K562 (cell line): ENCODE data around the gene NRXN3. TPM values are rescaled to one million over a fixed set of nuclear protein-coding genes. Genes with fewer than 3 reads are reported as not detected.

Experiments
- ATAC-seq: fragments of 200-7000 bp; cut with Tn5 transposase; 3 replicates; pipeline ENCODE4 v1.9.1; 2020; ENCODE audit warnings: moderate library complexity
- BruUV-seq: library from RNA; stranded (reverse); fragments of 400-500 nt; replicated peaks from 2 replicates; lab custom pipeline; 2021; lab: Mats Ljungman, UMichigan
- CTCF ChIA-PET: fragments of 300-600 bp; formaldehyde crosslinking; extraction: SDS; loops from one replicate; lab custom pipeline; 2021; ENCODE audit warnings: low intra/inter-chr PET ratio; lab: Yijun Ruan, JAX
- POLR2A ChIA-PET: fragments of 300-600, 350-650 bp; sonication (Branson Sonifier 250); formaldehyde crosslinking; extraction: SDS; loops from one replicate; lab custom pipeline; 2021; ENCODE audit warnings: antibody characterized with exemption, inconsistent platforms; lab: Yijun Ruan, JAX
- DNase-seq, 4 experiments: peaks; one replicate each; pipeline versions ENCODE4 v3.0.0 to v3.0.0-alpha.2; 2011 to 2018; ENCODE audit warnings: low spot score in 3 of 4, mixed read lengths in 3 of 4; ENCODE audit errors: extremely low read depth in 1 of 4
- FAIRE-seq: peaks from 2 replicates; lab custom pipeline; 2011; peaks lifted over from hg19 to GRCh38; lab: Jason Lieb, UNC
- H2AFZ ChIP-seq: 2 replicates; pipeline ENCODE4 v1.6.0; 2011; ENCODE audit warnings: low read depth, low read length, control low read depth, inconsistent platforms
- H3K27ac ChIP-seq: fragments of 200-600 bp; 3 replicates; pipeline ENCODE4 v1.8.0; 2011; ENCODE audit warnings: low read depth, mild to moderate bottlenecking, control low read depth, inconsistent platforms, low read length, moderate library complexity, mixed read lengths; ENCODE audit errors: extremely low read depth
- H3K27me3 ChIP-seq, 2 experiments: fragments of 300-600 bp in 1 of 2; 2 replicates in 1 of 2; 3 replicates in 1 of 2; pipeline versions ENCODE4 v1.6.0 to v1.8.0; 2011; ENCODE audit warnings: inconsistent platforms in 2 of 2, low read length in 2 of 2, mild to moderate bottlenecking in 1 of 2, mixed read lengths in 1 of 2, moderate library complexity in 1 of 2; ENCODE audit not compliant: control insufficient read depth in 2 of 2, insufficient read depth in 2 of 2
- H3K36me3 ChIP-seq: fragments of 300-600 bp; 3 replicates; pipeline ENCODE4 v1.8.0; 2011; ENCODE audit warnings: mild to moderate bottlenecking, low read length, inconsistent platforms; ENCODE audit not compliant: control insufficient read depth, insufficient read depth
- H3K4me1 ChIP-seq, 2 experiments: fragments of 200-600 bp in 1 of 2; replicated peaks in 1 of 2; 2 replicates in 1 of 2; 3 replicates in 1 of 2; pipeline versions ENCODE4 v1.5.1 to v1.8.0; 2011; ENCODE audit warnings: inconsistent platforms in 2 of 2, low read length in 2 of 2, mild to moderate bottlenecking in 1 of 2, mixed read lengths in 1 of 2, moderate library complexity in 1 of 2; ENCODE audit not compliant: control insufficient read depth in 2 of 2, insufficient read depth in 2 of 2
- H3K4me2 ChIP-seq: 2 replicates; pipeline ENCODE4 v1.6.1; 2011; ENCODE audit warnings: low read length, control low read depth, inconsistent platforms, mixed read lengths; ENCODE audit not compliant: insufficient read depth
- H3K4me3 ChIP-seq: fragments of 200-600 bp; sonication (generic), shearing (Covaris generic); 2 replicates; pipeline ENCODE4 v1.5.1; 2016; ENCODE audit warnings: control low read depth, inconsistent platforms
- H3K79me2 ChIP-seq: fragments of 200-600 bp; 3 replicates; pipeline ENCODE4 v1.8.0; 2011; ENCODE audit warnings: low read length, inconsistent platforms; ENCODE audit not compliant: control insufficient read depth, insufficient read depth
- H3K9ac ChIP-seq, 2 experiments: 2 replicates each; pipeline versions ENCODE4 v1.6.0 to v1.6.1; 2011; ENCODE audit warnings: low read depth in 2 of 2, low read length in 2 of 2, control low read depth in 1 of 2, inconsistent platforms in 1 of 2, mild to moderate bottlenecking in 1 of 2, mixed read lengths in 1 of 2; ENCODE audit not compliant: insufficient read depth in 1 of 2
- H3K9me1 ChIP-seq: one replicate; pipeline ENCODE4 v1.6.0; 2011; ENCODE audit warnings: inconsistent platforms, mild to moderate bottlenecking, low read length, moderate library complexity; ENCODE audit not compliant: control insufficient read depth, insufficient read depth
- H3K9me3 ChIP-seq: replicated peaks from 2 replicates; pipeline ENCODE4 v1.5.1; 2011; ENCODE audit warnings: low read depth, low read length, inconsistent platforms; ENCODE audit not compliant: control insufficient read depth, insufficient read depth
- H4K20me1 ChIP-seq: replicated peaks from 2 replicates; pipeline ENCODE4 v1.6.1; 2011; ENCODE audit warnings: low read length, inconsistent platforms, mixed read lengths; ENCODE audit not compliant: control insufficient read depth, insufficient read depth
- CREB1 ChIP-seq, 2 experiments: sonication (generic) in 1 of 2; formaldehyde crosslinking in 1 of 2; IDR thresholded peaks; 2 replicates each; pipeline versions ENCODE4 v1.6.1 to v1.8.0; 2012 to 2022; ENCODE audit warnings: inconsistent platforms in 1 of 2, mild to moderate bottlenecking in 1 of 2, missing genetic modification reagents in 1 of 2, moderate library complexity in 1 of 2
- FOXP1 ChIP-seq: sonication (generic); formaldehyde crosslinking; IDR thresholded peaks from 2 replicates; pipeline ENCODE4 v1.8.0; 2022; ENCODE audit warnings: mild to moderate bottlenecking, missing genetic modification reagents
- MECOM ChIP-seq: fragments of 250-450 bp; sonication (Bioruptor Pico); IDR thresholded peaks from 2 replicates; pipeline ENCODE4 v1.8.0; 2022; ENCODE audit warnings: inconsistent platforms
- NUFIP1 ChIP-seq: fragments of 450-650 bp; IDR thresholded peaks from 2 replicates; pipeline ENCODE4 v1.6.1; 2018; ENCODE audit not compliant: partially characterized antibody
- OTX1 ChIP-seq: fragments of 450-650 bp; formaldehyde crosslinking; IDR thresholded peaks from 2 replicates; pipeline ENCODE4 v1.4.0; 2022; ENCODE audit warnings: mild to moderate bottlenecking
- PML ChIP-seq: IDR thresholded peaks from 2 replicates; pipeline ENCODE4 v1.6.1; 2012; ENCODE audit warnings: low read length, inconsistent platforms
- SMARCA4 ChIP-seq: fragments of 450-650 bp; IDR thresholded peaks from 2 replicates; pipeline ENCODE4 v1.6.1; 2016
- SNRNP70 ChIP-seq: fragments of 200-400 bp; formaldehyde crosslinking; optimal IDR thresholded peaks from 2 replicates; pipeline ENCODE3; 2017; ENCODE audit warnings: low read depth, low read length
- ZNF133 ChIP-seq: fragments of 250-450 bp; sonication (Bioruptor Pico); IDR thresholded peaks from 2 replicates; pipeline ENCODE4 v1.4.0; 2020; ENCODE audit warnings: mild to moderate bottlenecking
- ZNF282 ChIP-seq: sonication (generic); formaldehyde crosslinking; IDR thresholded peaks from 2 replicates; pipeline ENCODE4 v1.8.1; 2023; ENCODE audit warnings: missing genetic modification reagents
- ZNF764 ChIP-seq: fragments of 250-450 bp; sonication (Bioruptor Pico); IDR thresholded peaks from 2 replicates; pipeline ENCODE4 v1.4.0; 2020; ENCODE audit warnings: low read depth, mild to moderate bottlenecking, moderate library complexity
- WGBS: fragments of 100-300 bp; shearing (Covaris generic); methylation state at CpG from one replicate; pipeline ENCODE4 v1.1.6; 2016; ENCODE audit warnings: low coverage, mixed read lengths; ENCODE audit not compliant: insufficient coverage; ENCODE audit errors: missing lambda C conversion rate; 5-methylcytosine and 5-hydroxymethylcytosine counted together
- in situ Hi-C: fragments of 300-500 bp; cut with MboI; formaldehyde crosslinking; loops from 4 replicates; pipeline ENCODE4 v1.15.0; 2018; ENCODE audit warnings: inconsistent platforms, mixed read lengths
- intact Hi-C: fragments of 100-400 bp; cut with micrococcal nuclease; formaldehyde crosslinking; loops from 2 replicates; pipeline ENCODE4 v1.14.2; 2022
- polyA plus RNA-seq, 8 experiments: library from polyadenylated mRNA; depleted of rRNA in 4 of 8; stranded (reverse) in 5 of 8; unstranded in 3 of 8; fragments of >200 nt; fragmentation: Nextera tagmentation in 2 of 8; fragmentation: Illumina TruSeq in 1 of 8; extraction: Ambion mirVana in 2 of 8; extraction: Trizol in 1 of 8; gene quantifications; 2 replicates each; pipeline versions ENCODE4 v1.2.1 to v1.2.3, GENCODE V29; 2011 to 2014; ENCODE audit warnings: inconsistent platforms in 1 of 8, missing spikeins in 1 of 8
- total RNA-seq, 7 experiments: library from RNA; depleted of rRNA in 6 of 7; stranded (reverse); fragments of >200 nt in 6 of 7; fragmentation: Illumina TruSeq in 2 of 7; extraction: Trizol in 2 of 7; gene quantifications; 2 replicates each; pipeline versions ENCODE4 v1.2.1 to v1.2.3, GENCODE V29; 2011 to 2021; ENCODE audit warnings: low replicate concordance in 1 of 7
- TF ChIP-seq, protein P1 (sequence below): sonication (generic); formaldehyde crosslinking; IDR thresholded peaks from 2 replicates; pipeline ENCODE4 v1.8.0; 2023; ENCODE audit warnings: mild to moderate bottlenecking, missing genetic modification reagents
- TF ChIP-seq, protein P2 (sequence below): sonication (generic); formaldehyde crosslinking; IDR thresholded peaks from 2 replicates; pipeline ENCODE4 v1.8.0; 2022; ENCODE audit warnings: mild to moderate bottlenecking, missing genetic modification reagents, borderline replicate concordance

Gene NRXN3
- total and polyA plus RNA-seq, 9 of the 15 experiments (the other 6 are each of a cell fraction or from before 2014, with no cell fraction given): 0.09 TPM; not detected in 8

DNA sequence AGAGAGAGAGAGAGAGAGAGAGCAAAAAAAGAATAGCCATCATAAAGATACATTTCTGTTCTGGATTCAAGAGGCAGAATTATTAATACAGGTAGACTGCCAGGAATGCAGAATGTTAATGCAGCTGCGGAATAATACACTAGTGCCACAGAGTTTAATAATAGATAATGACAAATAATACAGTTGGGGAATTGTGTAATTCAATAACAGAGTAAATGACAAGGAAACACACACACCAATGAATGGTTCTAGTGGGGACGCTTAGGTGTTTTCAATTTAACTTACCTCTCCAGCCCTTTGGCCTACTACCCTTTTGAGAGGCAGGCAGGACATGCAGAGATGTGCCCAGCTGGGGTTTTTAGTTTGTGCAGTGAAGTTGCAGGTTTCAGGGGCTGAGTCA, 313.9 kb downstream of the NRXN3 start:
- no peaks in the 10 kb centered on the region for H3K9me1 ChIP-seq
- H2AFZ ChIP-seq: no peak overlapping the region
- FAIRE-seq (no peak), ATAC-seq (no peak), DNase-seq (no peak)
- H4K20me1 ChIP-seq: no peaks in the 10 kb centered on the region
- in situ Hi-C loops: no loop called here
- no peak overlapping the region for H3K4me2 ChIP-seq
- ChIA-PET POLR2A (no interaction called here), CTCF (no interaction called here)
- no peak overlapping the region for H3K27ac ChIP-seq
- BruUV-seq: no TSS peak
- intact Hi-C loops: no loop called here
- H3K36me3 ChIP-seq: no peaks in the 10 kb centered on the region
- 0% methylated on average over 2 of the region's 2 CpGs for WGBS
- H3K79me2 ChIP-seq: no peaks in the 10 kb centered on the region
- H3K9ac ChIP-seq: no peak overlapping the region
- no peak overlapping the region for H3K4me3 ChIP-seq
- TF ChIP-seq CREB1 (IDR thresholded peaks at IDR 0.05): no peak
- TF ChIP-seq CREB1 (CRISPR knock-in tag; IDR thresholded peaks at IDR 0.05): no peak
- no peak for TF ChIP-seq ZNF133 (CRISPR knock-in tag)
- TF ChIP-seq ZNF282: no peak
- no peaks in the 10 kb centered on the region for H3K9me3 ChIP-seq
- H3K4me1 ChIP-seq: no peaks in the 10 kb centered on the region
- no peaks in the 10 kb centered on the region for H3K27me3 ChIP-seq

DNA sequence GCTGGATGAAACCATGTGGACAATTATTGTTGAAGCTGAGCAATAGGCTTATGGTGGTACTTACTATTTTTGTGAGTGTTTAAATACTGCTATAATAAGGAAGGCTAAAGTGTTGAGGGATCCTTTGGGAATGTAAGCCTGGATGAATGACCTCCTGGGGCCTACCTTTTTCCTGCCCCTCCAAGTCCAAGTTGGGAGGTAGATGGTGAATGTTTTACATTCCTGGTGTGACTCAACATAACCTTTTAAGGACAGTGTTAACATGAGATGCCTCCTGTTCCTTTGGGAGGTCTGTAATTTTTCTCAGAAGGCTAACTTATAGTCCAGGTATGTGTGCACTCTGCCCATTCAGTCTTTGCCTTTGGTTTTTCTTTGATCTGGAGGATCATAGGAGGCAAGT, 315.9 kb downstream of the NRXN3 start:
- Histone ChIP-seq H3K79me2 (no peaks in the 10 kb centered on the region), H4K20me1 (no peaks in the 10 kb centered on the region), H2AFZ (no peak overlapping the region), H3K9me1 (no peaks in the 10 kb centered on the region), H3K36me3 (no peaks in the 10 kb centered on the region), H3K9me3 (no peaks in the 10 kb centered on the region), H3K9ac (no peak overlapping the region), H3K27ac (no peak overlapping the region), H3K4me3 (no peak overlapping the region), H3K4me2 (no peak overlapping the region), H3K4me1 (no peaks in the 10 kb centered on the region), H3K27me3 (no peaks in the 10 kb centered on the region)
- ATAC-seq: no peak
- POLR2A ChIA-PET: interaction anchor here (1.1 kb wide), 1 partner anchor 251 kb away, joined by 4 read pairs; no protein-coding TSS in a partner anchor
- BruUV-seq: no TSS peak
- intact Hi-C loops (no loop called here), in situ Hi-C loops (no loop called here)
- CTCF ChIA-PET: no interaction called here
- no peak for FAIRE-seq
- DNase-seq: no peak
- TF ChIP-seq MECOM (CRISPR knock-in tag) (no peak), ZNF764 (no peak), FOXP1 (CRISPR knock-in tag) (no peak), SMARCA4 (no peak), SNRNP70 (no peak), PML (no peak), NUFIP1 (no peak), OTX1 (CRISPR knock-in tag) (no peak)
- TF ChIP-seq, protein P1, sequence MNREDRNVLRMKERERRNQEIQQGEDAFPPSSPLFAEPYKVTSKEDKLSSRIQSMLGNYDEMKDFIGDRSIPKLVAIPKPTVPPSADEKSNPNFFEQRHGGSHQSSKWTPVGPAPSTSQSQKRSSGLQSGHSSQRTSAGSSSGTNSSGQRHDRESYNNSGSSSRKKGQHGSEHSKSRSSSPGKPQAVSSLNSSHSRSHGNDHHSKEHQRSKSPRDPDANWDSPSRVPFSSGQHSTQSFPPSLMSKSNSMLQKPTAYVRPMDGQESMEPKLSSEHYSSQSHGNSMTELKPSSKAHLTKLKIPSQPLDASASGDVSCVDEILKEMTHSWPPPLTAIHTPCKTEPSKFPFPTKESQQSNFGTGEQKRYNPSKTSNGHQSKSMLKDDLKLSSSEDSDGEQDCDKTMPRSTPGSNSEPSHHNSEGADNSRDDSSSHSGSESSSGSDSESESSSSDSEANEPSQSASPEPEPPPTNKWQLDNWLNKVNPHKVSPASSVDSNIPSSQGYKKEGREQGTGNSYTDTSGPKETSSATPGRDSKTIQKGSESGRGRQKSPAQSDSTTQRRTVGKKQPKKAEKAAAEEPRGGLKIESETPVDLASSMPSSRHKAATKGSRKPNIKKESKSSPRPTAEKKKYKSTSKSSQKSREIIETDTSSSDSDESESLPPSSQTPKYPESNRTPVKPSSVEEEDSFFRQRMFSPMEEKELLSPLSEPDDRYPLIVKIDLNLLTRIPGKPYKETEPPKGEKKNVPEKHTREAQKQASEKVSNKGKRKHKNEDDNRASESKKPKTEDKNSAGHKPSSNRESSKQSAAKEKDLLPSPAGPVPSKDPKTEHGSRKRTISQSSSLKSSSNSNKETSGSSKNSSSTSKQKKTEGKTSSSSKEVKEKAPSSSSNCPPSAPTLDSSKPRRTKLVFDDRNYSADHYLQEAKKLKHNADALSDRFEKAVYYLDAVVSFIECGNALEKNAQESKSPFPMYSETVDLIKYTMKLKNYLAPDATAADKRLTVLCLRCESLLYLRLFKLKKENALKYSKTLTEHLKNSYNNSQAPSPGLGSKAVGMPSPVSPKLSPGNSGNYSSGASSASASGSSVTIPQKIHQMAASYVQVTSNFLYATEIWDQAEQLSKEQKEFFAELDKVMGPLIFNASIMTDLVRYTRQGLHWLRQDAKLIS (CRISPR knock-in tag): no peak
- TF ChIP-seq, protein P2, sequence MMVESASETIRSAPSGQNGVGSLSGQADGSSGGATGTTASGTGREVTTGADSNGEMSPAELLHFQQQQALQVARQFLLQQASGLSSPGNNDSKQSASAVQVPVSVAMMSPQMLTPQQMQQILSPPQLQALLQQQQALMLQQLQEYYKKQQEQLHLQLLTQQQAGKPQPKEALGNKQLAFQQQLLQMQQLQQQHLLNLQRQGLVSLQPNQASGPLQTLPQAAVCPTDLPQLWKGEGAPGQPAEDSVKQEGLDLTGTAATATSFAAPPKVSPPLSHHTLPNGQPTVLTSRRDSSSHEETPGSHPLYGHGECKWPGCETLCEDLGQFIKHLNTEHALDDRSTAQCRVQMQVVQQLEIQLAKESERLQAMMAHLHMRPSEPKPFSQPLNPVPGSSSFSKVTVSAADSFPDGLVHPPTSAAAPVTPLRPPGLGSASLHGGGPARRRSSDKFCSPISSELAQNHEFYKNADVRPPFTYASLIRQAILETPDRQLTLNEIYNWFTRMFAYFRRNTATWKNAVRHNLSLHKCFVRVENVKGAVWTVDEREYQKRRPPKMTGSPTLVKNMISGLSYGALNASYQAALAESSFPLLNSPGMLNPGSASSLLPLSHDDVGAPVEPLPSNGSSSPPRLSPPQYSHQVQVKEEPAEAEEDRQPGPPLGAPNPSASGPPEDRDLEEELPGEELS (CRISPR knock-in tag): no peak
